DND-41 (cell line): ENCODE measurements around the gene U2AF2.

Experiments
- EZH2 ChIP-seq: IDR thresholded peaks from 3 replicates; pipeline ENCODE4 v1.6.1; 2012; ENCODE audit warnings: borderline replicate concordance, low read depth, mild to moderate bottlenecking, moderate library complexity, low read length, inconsistent platforms; ENCODE audit not compliant: severe bottlenecking
- TF ChIP-seq, protein P1 (sequence below): IDR thresholded peaks from 2 replicates; pipeline ENCODE4 v1.5.1; 2012; ENCODE audit warnings: borderline replicate concordance, low read length, moderate library complexity, mild to moderate bottlenecking; ENCODE audit not compliant: poor library complexity, severe bottlenecking; ENCODE audit errors: extremely low read depth

DNA sequence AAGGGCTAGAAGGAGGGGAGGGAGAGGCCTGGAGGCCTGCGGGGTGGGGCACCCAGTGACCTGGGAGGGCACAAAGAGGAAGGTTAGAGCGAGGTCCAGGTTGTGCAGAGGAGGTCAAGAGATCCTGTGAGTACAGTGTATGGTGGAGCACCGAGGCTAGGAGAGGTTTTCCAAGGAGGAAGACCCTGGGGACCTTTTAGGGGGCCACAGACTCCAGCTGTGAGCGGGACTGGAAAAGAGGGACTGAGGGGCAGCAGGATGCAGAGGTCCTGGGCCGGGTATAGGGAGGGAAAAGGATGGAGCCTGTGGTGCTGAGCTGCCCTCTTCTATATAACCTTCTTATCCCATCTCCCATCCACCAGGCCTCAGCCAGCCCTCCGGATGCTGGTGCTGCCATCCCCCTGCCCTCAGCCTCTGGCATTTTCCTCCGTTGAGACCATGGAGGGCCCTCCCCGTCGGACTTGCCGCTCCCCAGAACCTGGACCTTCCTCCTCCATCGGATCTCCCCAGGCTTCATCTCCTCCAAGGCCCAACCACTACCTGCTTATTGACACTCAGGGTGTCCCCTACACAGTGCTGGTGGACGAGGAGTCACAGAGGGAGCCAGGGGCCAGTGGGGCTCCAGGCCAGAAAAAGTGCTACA lies 10.5 kb upstream of the U2AF2 start:
- TF ChIP-seq, protein P1, sequence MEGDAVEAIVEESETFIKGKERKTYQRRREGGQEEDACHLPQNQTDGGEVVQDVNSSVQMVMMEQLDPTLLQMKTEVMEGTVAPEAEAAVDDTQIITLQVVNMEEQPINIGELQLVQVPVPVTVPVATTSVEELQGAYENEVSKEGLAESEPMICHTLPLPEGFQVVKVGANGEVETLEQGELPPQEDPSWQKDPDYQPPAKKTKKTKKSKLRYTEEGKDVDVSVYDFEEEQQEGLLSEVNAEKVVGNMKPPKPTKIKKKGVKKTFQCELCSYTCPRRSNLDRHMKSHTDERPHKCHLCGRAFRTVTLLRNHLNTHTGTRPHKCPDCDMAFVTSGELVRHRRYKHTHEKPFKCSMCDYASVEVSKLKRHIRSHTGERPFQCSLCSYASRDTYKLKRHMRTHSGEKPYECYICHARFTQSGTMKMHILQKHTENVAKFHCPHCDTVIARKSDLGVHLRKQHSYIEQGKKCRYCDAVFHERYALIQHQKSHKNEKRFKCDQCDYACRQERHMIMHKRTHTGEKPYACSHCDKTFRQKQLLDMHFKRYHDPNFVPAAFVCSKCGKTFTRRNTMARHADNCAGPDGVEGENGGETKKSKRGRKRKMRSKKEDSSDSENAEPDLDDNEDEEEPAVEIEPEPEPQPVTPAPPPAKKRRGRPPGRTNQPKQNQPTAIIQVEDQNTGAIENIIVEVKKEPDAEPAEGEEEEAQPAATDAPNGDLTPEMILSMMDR, result no peak
- TF ChIP-seq EZH2, result no peak
